ENCODE measurements around the gene GPC3.

DNA sequence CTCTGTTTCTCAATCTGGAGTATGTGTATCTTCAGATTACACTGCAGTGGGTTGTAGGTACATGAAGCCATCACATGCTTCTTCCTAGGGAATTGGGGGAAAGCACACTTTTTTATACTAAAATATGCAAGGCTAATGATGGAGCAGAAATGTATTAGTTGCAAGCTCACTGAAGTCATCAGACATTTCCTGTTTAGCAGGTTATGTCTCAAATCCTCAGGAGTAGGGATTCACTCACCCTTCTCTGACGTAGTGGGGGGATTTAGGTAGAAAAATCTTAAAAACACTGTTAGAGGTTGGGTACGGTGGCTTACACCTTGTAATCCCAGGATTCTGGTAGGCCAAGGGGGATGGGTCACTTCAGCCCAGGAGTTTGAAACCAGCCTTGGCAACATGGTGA, 441.7 kb downstream of the GPC3 start:
- TF ChIP-seq, protein P1, sequence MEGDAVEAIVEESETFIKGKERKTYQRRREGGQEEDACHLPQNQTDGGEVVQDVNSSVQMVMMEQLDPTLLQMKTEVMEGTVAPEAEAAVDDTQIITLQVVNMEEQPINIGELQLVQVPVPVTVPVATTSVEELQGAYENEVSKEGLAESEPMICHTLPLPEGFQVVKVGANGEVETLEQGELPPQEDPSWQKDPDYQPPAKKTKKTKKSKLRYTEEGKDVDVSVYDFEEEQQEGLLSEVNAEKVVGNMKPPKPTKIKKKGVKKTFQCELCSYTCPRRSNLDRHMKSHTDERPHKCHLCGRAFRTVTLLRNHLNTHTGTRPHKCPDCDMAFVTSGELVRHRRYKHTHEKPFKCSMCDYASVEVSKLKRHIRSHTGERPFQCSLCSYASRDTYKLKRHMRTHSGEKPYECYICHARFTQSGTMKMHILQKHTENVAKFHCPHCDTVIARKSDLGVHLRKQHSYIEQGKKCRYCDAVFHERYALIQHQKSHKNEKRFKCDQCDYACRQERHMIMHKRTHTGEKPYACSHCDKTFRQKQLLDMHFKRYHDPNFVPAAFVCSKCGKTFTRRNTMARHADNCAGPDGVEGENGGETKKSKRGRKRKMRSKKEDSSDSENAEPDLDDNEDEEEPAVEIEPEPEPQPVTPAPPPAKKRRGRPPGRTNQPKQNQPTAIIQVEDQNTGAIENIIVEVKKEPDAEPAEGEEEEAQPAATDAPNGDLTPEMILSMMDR (conservative IDR thresholded peaks at IDR 0.05): no peak
- TF ChIP-seq EZH2 (IDR thresholded peaks at IDR 0.05; ENCODE audit: low read depth): no peak
